GM11168 (cell line): ENCODE results near the gene DHX40.
"Not testable (repeated sequence)": the region's sequence is repeated elsewhere in the genome, so short reads cannot be mapped to it uniquely, and the experiment has no call there.

Experiments used
- in situ Hi-C: fragments of 300-500 bp; cut with MboI; formaldehyde crosslinking; loops from one replicate; pipeline ENCODE4 v1.12.0; 2022; ENCODE audit warnings: low sequenced_read_pairs; ENCODE audit not compliant: unreplicated experiment

Gene DHX40

DNA sequence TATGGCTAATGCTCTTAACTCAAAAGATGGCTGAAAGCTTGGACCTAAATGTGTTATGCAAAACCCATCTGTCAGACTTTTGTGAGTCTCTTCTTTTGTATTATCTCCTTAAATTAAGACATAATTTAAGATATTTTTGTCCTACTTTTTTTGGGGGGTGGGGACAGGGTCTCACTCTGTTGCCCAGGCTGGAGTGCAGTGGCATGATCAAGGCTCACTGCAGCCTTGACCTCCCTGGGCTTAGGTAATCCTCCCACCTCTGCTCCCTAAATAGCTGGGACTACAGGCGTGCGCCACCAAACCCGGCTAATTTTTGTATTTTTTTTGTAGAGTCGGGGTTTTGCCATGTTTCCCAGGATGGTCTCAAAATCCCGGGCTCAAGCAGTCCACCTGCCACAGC is 61.3 kb downstream of the DHX40 start:
- in situ Hi-C loops = no loop called here

DNA sequence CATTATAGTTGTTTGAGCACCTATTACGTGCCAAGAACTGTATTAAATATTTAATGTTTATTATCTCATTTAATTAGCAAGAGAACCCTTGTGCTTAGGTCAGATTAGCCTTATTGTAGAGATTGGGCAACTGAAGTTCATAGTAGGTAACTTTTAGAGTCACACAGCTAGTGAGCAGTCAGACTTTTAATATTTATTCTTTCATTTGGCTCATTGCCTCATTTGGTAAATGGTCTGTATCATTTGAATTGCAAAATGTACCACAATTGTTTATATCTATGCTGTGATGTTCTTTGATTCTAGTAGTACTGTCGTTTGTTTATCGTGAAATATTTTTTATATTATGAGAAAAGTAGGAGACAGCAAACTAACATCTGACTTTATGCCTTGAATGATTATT is 61.9 kb downstream of the DHX40 start:
- in situ Hi-C loops = no loop called here

DNA sequence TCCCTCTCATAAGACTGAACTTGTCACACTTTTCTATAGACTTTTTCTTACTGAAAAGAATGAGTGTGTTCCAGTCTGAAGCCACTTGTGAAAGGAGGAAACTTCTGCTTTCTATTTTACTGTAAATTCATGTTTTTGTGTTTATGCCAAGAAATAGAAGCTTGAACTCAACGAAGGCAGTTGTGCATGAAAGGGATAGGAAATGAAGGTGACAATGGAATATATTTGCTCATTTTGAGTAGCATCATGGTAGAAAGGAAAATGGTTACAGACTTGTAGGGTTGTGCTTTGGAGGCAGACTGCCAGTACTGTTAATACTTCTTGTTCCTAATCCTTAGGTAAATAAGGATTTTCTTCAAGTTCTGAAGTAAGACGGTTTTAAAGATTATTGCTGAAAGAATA is 62.4 kb downstream of the DHX40 start:
- in situ Hi-C loops = no loop called here

DNA sequence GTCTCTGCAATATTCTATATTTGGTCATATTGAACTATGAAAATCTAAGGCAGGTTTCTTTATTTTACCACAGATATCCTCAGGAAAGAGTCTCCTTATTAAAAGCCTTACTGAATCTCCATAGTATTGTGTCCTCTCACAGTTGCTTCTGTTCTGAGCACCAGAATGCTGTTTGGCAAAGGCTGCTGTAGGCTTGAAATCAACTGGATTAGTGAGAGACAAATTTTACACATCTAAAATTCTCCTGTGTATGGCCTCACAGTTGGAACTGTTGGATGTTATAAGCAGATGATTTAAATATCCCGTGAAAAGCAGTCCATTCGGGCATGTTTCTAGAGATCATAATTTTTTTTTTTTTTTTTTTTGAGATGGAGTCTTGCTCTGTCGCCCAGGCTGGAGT is 63.8 kb downstream of the DHX40 start:
- in situ Hi-C loops = no loop called here

DNA sequence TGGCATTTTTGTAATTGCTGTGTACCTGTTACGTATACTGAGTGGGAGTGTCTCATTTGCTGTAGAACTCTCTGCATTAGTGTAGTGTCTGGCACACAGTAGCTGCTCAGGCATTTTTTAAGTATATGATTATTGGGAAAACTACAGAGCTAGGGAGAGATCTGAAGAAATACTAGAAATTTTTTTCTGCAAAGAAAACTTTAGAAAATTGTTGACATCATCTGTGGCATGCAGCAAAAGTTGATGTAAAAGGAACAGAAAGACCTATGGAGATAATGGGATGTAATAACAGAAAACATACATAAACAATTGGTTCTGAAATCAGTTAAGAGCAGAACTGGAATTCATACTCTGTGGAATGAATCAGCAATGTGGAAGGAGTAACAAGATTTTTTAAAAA is 65.9 kb downstream of the DHX40 start:
- in situ Hi-C loops = no loop called here

DNA sequence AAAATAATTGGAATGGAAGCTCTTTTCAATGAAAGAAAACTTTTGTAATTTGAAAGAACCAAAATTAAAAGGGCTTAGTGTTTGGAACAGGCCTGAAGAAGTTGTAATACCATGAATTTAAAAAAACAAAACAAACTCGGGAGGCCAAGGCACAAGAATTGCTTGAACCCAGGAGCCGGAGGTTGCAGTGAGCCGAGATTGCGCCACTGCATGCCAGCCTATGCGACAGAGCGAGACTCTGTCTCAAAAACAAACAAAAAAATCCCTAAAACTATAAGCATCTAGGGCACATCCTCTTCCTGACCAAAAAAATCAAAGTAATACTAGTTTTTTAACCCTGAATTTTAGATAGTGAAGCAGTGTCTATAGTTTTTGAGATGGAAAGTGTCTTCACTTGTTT is 67.0 kb downstream of the DHX40 start:
- in situ Hi-C loops = no loop called here

DNA sequence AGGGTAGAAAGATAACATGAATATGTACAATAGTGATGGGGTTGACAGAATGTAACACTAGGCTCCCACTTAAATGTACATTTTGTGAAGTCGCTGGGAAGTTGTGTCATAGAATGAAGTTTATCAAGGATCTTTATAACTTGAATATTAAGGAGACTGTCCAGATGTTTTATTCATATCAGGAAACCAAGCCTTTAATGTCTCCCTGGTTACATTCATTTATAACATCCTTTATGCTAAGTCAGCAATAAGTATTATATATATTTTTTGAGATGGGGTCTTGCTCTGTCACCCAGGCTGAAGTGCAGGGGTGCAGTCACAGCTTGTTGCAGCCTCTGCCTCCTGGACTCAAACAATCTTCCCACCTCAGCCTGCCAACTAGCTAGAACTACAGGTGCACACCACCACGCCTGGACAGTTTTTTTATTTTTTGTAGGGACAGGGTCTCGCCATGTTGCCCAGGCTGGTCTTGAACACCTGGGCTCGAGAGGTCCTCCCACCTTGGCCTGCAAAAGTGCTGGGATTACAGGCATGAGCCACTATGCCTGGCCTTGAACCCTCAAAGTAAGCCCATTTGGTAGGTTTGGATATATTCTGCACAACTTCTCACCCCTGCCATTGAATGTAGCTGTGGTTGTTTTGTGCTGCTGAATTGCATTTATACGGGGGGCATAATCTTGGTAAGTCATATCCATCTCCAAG is 68.4 kb downstream of the DHX40 start:
- in situ Hi-C loops = no loop called here

DNA sequence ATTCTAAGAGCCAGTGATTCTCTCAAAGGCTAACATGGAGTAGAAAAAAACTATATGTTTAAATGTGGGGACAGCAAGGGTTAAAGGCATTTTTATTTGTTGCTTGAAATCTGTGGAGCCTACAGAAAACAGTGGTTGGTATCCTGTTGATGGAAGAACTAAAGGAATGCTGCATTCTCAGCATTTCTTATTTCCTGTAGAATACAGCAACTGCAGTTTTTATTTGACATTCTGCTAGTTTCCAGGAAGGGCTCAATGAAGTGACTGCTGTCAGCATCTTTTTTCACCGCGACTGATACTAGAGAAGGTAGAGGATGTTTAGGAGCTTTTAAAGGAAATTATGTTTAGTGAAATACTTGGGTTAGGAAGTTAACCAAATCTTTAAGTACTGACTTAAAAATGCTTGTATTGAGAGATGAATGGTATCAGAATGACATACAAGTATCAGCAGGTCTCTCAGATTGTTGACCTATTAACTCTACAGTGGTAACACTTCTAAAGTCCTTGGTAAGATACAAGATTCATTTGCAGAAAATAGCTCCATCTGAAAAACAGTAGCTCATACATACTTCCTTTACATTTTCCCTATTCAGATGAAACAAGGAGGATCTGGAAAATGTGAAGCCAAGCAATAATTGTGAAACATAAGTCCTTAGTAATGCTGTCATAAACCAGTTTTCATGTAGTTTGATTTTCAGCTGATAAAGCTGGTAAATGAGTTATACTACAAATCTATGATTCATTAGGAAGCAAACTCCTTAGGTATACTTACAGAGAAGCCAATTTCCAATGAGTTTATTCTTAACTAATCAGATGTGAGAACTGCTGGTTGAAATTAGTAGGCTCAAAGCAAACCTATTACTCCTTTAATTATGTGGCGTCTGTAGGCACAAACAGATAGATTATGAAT is 69.5 kb downstream of the DHX40 start:
- in situ Hi-C loops = no loop called here

DNA sequence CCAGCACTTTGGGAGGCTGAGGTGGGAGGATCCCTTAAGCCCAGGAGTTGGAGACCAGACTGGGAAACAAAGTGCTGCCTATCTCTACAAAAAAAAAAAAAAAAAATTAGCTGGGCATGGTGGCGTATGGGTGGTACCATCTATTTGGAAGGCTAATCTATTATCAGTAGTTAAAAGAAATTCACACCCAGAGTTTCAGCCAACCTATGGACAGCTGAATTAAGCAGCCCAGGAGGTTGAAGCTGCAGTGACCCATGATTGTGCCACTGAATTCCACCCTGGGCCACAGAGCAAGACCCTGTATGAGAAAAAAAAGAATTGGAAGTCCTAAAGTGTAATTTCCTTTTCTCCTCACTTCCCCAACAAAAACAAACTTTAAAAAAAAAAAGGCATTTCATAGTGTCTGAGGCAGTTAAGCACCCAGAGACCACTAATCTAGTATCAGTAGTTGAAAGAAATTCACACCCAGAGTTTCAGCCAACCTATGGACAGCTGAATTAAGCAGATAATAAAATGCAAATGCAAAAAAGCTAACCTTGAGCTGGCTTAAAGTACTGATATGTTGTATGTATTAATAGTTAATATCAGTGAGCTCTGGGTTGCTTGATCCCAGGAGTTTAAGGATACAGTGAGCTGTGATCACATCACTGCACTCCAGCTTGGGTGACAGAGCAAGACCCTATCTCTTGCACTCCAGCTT is 72.4 kb downstream of the DHX40 start:
- in situ Hi-C loops = no loop called here

DNA sequence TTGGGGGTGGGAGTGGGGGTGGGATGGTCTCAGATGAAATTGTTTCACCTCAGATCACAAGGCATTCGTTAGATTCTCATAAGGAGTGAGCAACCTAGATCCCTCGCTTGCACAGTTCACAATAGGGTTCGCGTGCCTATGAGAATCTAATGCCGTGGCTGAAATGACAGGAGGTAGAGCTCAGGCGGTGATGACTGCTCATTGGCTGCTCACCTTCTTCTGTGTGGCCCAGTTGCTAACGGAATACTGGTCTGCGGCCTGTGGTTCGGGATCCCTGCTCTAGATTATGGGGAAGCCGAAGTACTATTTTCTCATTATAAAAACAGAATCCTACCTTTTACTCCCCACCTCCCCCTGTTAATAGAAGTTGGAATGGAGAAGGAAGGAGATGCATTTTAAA is 73.1 kb downstream of the DHX40 start:
- in situ Hi-C loops = no loop called here

DNA sequence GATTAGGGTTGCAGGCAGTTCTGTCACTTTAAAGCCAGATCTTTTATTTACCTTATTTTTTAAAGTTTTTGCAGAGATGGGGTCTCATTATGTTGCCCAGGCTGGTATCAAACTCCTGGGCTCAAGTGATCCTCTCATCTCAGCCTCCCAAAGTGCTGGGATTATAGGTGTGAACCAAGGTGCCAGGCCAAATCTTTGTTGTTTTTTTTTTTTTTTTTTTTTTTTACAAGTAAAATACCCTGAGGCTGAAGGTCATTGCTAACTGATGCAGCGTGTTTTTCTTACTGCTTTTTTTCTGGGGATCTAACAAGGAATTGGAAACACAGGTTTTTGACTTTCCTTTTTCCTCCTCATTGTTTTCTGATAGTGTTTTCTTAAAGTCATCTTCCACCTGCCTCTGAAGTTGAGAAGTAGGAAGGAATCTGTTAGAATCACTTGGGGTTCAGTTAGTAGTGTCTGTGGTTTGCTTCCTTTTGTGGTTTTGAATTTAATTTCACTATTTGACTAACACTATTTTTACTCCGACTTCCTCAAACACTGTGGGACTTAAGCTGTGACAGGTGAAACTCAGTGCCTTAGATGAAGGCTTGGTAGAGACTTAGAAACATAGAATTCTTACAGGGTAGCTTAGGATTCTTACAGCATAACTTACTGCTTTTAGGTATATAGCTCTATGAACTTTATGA is 76.5 kb downstream of the DHX40 start:
- in situ Hi-C loops = no loop called here

DNA sequence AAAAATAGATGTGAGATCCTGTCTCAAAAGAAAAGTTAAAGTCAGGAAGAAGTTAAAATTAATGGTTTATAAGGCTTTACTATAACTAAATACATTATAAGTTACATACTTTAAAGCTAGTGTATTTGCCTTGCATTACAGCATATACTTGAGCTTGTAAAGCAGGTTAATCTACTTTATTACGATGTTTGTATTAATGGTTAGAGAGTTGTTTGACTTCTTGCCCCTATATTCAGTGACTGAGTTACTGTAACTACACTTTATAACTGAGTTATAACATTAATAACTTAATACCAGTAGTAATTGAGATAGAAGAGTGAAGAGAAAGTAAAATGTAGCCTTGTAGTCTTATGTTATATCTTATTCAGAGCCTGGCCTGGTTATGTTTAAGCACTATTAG is 77.2 kb downstream of the DHX40 start:
- in situ Hi-C loops = no loop called here

DNA sequence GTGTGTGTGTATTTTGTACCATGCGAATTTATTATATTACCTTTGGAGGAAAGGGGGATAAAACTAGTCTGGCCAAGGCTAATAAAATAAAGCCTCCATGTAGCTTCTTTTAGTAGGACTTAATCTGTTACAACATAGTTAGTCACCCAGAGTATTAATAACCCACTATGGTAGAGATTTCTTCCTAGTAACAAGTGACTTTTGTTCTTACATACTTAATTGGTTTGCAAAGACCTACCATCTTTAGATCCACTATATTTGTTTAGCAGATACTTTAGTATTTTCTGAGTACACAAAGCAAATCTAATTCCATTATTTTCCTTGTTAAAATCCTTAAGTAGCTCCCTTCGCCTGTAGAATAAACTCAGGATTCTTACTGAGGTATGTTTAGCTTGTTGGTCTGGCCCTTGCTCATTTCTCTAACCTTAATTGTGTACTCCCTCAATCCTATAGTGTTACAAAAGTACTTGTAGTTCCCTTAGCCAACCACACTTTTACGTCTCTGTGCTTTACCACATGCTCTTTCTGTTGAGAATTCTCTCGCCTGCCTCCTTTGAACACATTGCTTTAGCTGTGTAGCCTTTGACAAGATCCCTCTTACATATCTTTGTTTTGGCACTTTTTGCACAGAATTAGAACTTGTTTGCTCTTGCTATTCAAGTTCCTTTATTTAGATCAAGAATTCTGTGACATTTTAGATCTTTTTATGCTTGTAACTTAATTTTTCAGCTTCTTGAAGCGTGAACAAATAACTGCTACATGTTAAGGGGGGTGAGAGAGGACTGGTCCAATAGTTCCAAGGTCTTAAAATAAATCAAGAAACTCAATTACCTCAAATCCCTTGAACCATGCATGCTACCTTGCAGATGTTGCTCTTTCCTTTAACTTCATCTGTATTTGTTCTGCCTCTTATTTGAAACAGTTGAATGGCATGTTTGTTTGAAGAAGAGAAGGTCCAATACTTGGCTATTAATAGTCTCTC is 78.0 kb downstream of the DHX40 start:
- in situ Hi-C loops = no loop called here

DNA sequence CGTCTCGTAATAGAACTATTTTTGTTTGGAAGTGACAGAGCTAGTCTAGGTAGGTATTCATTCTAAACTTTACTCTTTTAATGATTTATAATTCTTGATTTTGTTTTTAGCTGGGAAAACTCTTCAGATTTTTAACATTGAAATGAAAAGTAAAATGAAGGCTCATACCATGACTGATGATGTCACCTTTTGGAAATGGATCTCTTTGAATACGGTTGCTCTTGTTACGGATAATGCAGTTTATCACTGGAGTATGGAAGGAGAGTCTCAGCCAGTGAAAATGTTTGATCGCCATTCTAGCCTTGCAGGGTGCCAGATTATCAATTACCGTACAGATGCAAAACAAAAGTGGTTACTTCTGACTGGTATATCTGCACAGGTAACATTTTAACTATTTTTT is 81.9 kb downstream of the DHX40 start:
- in situ Hi-C loops = no loop called here

DNA sequence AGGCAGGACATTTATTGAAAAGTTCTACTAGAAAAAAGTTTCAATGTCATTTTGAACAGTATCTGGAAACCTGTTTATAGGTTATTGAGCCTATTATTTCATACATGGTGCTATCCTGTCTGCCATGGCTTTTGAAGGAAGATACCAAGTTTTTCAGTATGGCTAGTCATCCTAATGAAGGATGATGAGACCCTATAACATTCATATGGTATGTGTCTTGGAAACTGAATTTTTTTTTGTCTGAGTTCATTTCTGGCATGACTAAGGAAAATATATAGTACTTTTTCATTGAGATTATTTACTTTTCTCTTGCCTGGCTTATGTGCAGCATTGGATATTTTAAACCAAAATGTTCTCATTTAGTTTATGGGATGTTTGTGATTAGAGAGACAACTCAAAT is 84.5 kb downstream of the DHX40 start:
- in situ Hi-C loops = no loop called here

DNA sequence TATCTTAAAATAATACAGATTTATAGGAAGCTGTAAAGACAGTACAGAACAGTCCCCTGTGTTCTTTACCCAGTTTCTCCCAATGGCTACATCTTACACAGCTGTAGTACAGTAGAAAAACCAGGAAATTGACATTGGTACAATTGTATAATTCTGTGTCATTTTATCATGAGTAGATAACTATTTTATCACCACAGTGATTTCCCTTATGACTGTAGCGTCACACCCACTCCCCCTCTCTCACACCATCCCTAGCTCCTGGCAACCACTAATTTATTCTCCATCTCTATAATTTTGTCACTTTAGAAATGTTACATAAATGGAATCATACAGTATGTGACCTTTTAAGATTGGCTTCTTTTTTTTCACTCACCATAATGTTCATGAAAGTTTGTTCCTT is 85.2 kb downstream of the DHX40 start:
- in situ Hi-C loops = no loop called here

DNA sequence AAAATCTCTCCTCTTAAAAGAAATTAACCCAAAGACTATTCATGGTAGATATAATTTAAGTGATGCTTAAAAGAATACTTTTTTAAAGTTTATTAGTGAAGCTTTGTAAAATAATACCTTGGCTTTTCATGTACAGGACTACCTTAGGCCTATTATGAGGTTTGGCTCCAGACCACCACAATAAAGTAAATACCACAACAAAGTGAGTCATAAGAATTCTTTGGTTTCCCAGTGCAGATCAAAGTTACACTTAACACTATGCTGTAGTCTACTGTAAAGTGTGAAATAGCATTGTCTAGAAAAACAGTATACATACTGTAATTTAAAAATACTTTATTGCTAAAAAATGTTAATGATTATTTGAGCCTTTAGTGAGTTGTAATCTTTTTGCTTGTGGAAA is 85.9 kb downstream of the DHX40 start:
- in situ Hi-C loops = no loop called here

DNA sequence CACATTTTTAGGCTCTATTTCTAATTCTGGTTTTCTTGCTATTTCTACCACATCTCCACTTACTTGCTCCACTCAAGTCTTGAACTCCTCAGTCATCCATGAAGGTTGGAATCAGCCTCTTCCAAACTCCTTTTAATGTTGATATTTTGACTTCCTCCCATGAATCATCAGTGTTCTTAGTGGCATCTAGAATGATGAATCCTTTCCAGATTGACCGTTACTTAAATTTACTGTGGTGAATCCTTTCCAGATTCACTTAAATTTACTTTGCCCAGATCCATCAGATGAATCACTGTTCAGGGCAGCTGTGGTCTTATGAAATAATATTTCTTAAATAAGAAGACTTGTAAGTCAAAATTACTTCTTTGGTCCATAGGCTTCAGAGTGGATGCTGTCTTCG is 86.7 kb downstream of the DHX40 start:
- in situ Hi-C loops = no loop called here

DNA sequence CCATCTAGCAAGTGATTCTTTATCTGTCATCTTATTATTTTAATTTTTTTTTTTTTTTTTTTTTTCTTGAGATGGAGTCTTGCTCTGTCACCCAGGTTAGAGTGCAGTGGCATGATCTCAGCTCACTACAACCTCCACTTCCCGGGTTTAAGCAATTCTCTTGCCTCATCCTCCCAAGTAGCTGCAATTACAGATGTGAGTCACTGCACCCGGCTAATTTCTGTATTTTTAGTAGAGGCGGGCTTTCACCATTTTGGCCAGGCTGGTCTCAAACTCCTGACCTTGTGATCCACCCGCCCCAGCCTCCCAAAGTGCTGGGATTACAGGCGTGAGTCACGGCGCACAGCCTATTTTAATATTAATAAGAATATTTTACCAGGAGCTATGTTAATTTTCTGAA is 91.2 kb downstream of the DHX40 start:
- in situ Hi-C loops = not testable (repeated sequence)
